GM12878 (cell line): Measurements from ENCODE around the gene DNMT3A. TPM values are rescaled to one million over a fixed set of nuclear protein-coding genes. Genes with fewer than 3 reads are reported as not detected.
A peak's percentile ranks its signal among the peaks of the same experiment; 100 is the strongest.

Source experiments
- CEBPB ChIP-seq, 2 experiments: fragments of 150-350 bp in 1 of 2; IDR thresholded peaks; 2 replicates each; pipeline ENCODE4 v1.6.1; 2012 to 2014; ENCODE audit warnings: low read depth in 2 of 2, low read length in 2 of 2, borderline replicate concordance in 1 of 2, inconsistent platforms in 1 of 2
- CEBPZ ChIP-seq: fragments of 150-350 bp; IDR thresholded peaks from 2 replicates; pipeline ENCODE4 v1.6.1; 2016; ENCODE audit warnings: low read depth, low read length
- EZH2 ChIP-seq: IDR thresholded peaks from 2 replicates; pipeline ENCODE4 v1.6.1; 2012; ENCODE audit warnings: low read depth, mild to moderate bottlenecking, control low read depth, inconsistent platforms, low read length, borderline replicate concordance; ENCODE audit not compliant: control insufficient read depth
- GABPA ChIP-seq: IDR thresholded peaks from 2 replicates; pipeline ENCODE4 v1.6.1; 2014; ENCODE audit warnings: antibody characterized with exemption, low read depth, mild to moderate bottlenecking, inconsistent platforms
- NBN ChIP-seq: fragments of 450-650 bp; IDR thresholded peaks from 2 replicates; pipeline ENCODE4 v1.6.1; 2016
- NRF1 ChIP-seq: conservative IDR thresholded peaks from 2 replicates; pipeline ENCODE4 v1.6.1; 2011; ENCODE audit warnings: mild to moderate bottlenecking, low read depth, low read length, improper control_type of control experiment
- USF1 ChIP-seq: IDR thresholded peaks from 2 replicates; pipeline ENCODE4 v1.6.1; 2011; ENCODE audit warnings: borderline replicate concordance, low read depth, mild to moderate bottlenecking, moderate library complexity, mixed read lengths, low read length; ENCODE audit not compliant: insufficient read depth; ENCODE audit errors: extremely low read length
- polyA plus RNA-seq, 11 experiments: library from polyadenylated mRNA; depleted of rRNA in 4 of 11; unstranded in 6 of 11; stranded (reverse) in 5 of 11; fragments of >200 nt; fragmentation: Nextera tagmentation in 4 of 11; fragmentation: Illumina TruSeq in 1 of 11; extraction: Ambion mirVana in 4 of 11; extraction: Trizol in 1 of 11; gene quantifications; 1 replicate in 1 of 11; 2 replicates in 10 of 11; pipeline versions ENCODE4 v1.2.1 to v1.2.3, GENCODE V29; 2011 to 2016; ENCODE audit warnings: inconsistent platforms in 2 of 11, missing spikeins in 2 of 11, low read depth in 1 of 11
- total RNA-seq, 4 experiments: library from RNA; depleted of rRNA in 3 of 4; stranded (reverse); fragments of >200 nt in 3 of 4; fragmentation: Illumina TruSeq in 1 of 4; extraction: Trizol in 1 of 4; gene quantifications; 2 replicates each; pipeline versions ENCODE4 v1.2.1 to v1.2.3, GENCODE V29; 2013 to 2021

DNMT3A gene
- total and polyA plus RNA-seq, 10 of the 15 experiments (the other 5 are each of a cell fraction or from before 2014, with no cell fraction given): 7.4 to 51.6 (median 17.4) TPM

- TF ChIP-seq EZH2 (no peak), CEBPZ (no peak), NBN (no peak), CEBPB (IDR thresholded peaks at IDR 0.05; ENCODE audit: borderline replicate concordance in 1 of 2, low read depth in 2 of 2, low read length in 2 of 2) (no peak), NRF1 (no peak), USF1 (peak; percentile 56), GABPA (peak; percentile 84)
Measured at GRCh38 chr2:25314514-25315315, 27.0 kb downstream of the DNMT3A start (continued).
